A673 (cell line): ENCODE results near the gene GLT1D1. TPM values are rescaled to one million over a fixed set of nuclear protein-coding genes. Genes with fewer than 3 reads are reported as not detected.

Experiments used
- BruUV-seq: library from RNA; stranded (reverse); fragments of 400-500 nt; replicated peaks from 2 replicates; lab custom pipeline; 2021; lab: Mats Ljungman, UMichigan
- CTCF ChIA-PET: fragments of 300-600 bp; sonication (Branson Sonifier 250); formaldehyde crosslinking; loops from one replicate; lab custom pipeline; 2022; ENCODE audit warnings: antibody characterized with exemption; lab: Charles Lee
- POLR2A ChIA-PET: fragments of 300-600 bp; sonication (Branson Sonifier 250); formaldehyde crosslinking; loops from one replicate; lab custom pipeline; 2022; ENCODE audit warnings: antibody characterized with exemption; ENCODE audit not compliant: low non-redundant PET; lab: Charles Lee
- DNase-seq: peaks from one replicate; pipeline ENCODE4 v3.0.0-alpha.2; 2015; ENCODE audit warnings: low spot score
- H3K27ac ChIP-seq: fragments of 200-600 bp; sonication (generic); 2 replicates; pipeline ENCODE4 v1.5.1; 2016; ENCODE audit warnings: mixed run types, low read depth, mild to moderate bottlenecking, mixed read lengths, antibody characterized with exemption, low read length; ENCODE audit not compliant: poor library complexity, severe bottlenecking
- H3K27me3 ChIP-seq: fragments of 200-600 bp; sonication (generic); replicated peaks from 2 replicates; pipeline ENCODE4 v1.6.1; 2017; ENCODE audit warnings: mixed run types, low read depth, mild to moderate bottlenecking, mixed read lengths, antibody characterized with exemption, low read length; ENCODE audit not compliant: insufficient read depth, poor library complexity
- H3K36me3 ChIP-seq: fragments of 200-600 bp; sonication (generic); 2 replicates; pipeline ENCODE4 v1.6.1; 2016; ENCODE audit warnings: mixed run types, mild to moderate bottlenecking, mixed read lengths, antibody characterized with exemption, low read length; ENCODE audit not compliant: insufficient read depth, poor library complexity, severe bottlenecking
- H3K4me1 ChIP-seq: fragments of 200-600 bp; sonication (generic); 2 replicates; pipeline ENCODE4 v1.6.1; 2017; ENCODE audit warnings: mixed run types, mild to moderate bottlenecking, mixed read lengths, antibody characterized with exemption, low read length; ENCODE audit not compliant: insufficient read depth, poor library complexity, severe bottlenecking
- H3K4me3 ChIP-seq: fragments of 200-600 bp; sonication (generic); 2 replicates; pipeline ENCODE4 v1.5.1; 2016; ENCODE audit warnings: low read depth, mixed run types, mild to moderate bottlenecking, mixed read lengths, low read length; ENCODE audit not compliant: poor library complexity, severe bottlenecking
- H3K9me3 ChIP-seq: fragments of 200-600 bp; sonication (generic); 2 replicates; pipeline ENCODE4 v1.6.1; 2016; ENCODE audit warnings: mixed run types, low read depth, mild to moderate bottlenecking, mixed read lengths, antibody characterized with exemption, low read length; ENCODE audit not compliant: poor library complexity, severe bottlenecking
- EZH2 ChIP-seq: fragments of 200-600 bp; sonication (generic); IDR thresholded peaks from 2 replicates; pipeline ENCODE4 v1.6.1; 2017; ENCODE audit warnings: borderline replicate concordance, low read depth, mild to moderate bottlenecking, mixed read lengths, antibody characterized with exemption, low read length; ENCODE audit not compliant: poor library complexity, severe bottlenecking
- intact Hi-C: fragments of 100-400 bp; cut with micrococcal nuclease; formaldehyde crosslinking; loops from one replicate; pipeline ENCODE4 v1.10.0; 2022; ENCODE audit not compliant: unreplicated experiment
- total RNA-seq: library from RNA; stranded (reverse); gene quantifications from 2 replicates; pipeline ENCODE4 v1.2.3, GENCODE V29; 2021
- TF ChIP-seq, protein P1 (sequence below): fragments of 300-800, 200-600 bp; sonication (generic); conservative IDR thresholded peaks from 2 replicates; pipeline ENCODE4 v1.5.1; 2017; ENCODE audit warnings: low read depth, mild to moderate bottlenecking, antibody characterized with exemption, low read length, moderate library complexity, mixed read lengths

Gene GLT1D1
- total RNA-seq, 1 experiment from 2014 or later = not detected

DNA sequence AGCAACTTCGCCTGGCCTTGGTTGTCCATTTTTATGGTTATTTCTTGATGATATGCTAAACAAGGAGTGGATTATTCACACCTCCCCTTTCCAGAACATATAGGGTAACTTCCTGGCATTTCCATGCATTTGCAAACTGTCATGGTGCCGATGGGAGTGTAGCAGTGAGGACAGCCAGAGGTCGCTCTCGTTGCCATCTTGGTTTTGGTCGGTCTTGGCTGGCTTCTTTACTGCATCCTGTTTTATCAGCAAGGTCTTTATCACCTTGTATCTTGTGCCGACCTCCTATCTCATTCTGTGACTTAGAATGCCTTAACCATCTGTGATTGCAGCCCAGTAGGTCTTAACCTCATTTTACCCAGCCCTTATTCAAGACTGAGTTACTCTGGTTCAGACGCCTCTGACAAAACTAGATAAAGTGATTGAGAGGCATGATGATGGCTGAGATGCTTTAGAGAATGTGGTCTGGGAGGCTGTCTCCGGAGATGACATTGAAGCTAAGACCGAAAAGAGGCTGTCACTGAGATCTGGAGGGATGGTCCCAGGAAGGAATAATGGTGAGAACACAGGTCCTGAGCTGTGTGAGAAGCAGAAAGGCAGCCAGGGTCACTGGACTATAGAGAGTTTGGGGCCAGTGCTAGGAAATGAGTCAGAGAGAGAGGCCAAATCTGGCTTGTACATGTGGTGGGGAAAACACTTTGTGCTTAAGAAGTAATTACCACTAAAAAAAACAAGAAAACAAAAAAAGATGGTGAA, 2.9 kb downstream of the GLT1D1 start:
- H3K9me3 ChIP-seq = no peaks in the 10 kb centered on the region
- ChIA-PET POLR2A (no interaction called here), CTCF (no interaction called here)
- H3K36me3 ChIP-seq = no peaks in the 10 kb centered on the region
- DNase-seq = no peak
- BruUV-seq = no TSS peak
- no peak overlapping the region for H3K27ac ChIP-seq
- TF ChIP-seq, protein P1, sequence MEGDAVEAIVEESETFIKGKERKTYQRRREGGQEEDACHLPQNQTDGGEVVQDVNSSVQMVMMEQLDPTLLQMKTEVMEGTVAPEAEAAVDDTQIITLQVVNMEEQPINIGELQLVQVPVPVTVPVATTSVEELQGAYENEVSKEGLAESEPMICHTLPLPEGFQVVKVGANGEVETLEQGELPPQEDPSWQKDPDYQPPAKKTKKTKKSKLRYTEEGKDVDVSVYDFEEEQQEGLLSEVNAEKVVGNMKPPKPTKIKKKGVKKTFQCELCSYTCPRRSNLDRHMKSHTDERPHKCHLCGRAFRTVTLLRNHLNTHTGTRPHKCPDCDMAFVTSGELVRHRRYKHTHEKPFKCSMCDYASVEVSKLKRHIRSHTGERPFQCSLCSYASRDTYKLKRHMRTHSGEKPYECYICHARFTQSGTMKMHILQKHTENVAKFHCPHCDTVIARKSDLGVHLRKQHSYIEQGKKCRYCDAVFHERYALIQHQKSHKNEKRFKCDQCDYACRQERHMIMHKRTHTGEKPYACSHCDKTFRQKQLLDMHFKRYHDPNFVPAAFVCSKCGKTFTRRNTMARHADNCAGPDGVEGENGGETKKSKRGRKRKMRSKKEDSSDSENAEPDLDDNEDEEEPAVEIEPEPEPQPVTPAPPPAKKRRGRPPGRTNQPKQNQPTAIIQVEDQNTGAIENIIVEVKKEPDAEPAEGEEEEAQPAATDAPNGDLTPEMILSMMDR = no peak
- no peak for TF ChIP-seq EZH2
- intact Hi-C loops = no loop called here
- H3K27me3 ChIP-seq = no peaks in the 10 kb centered on the region
- no peak overlapping the region for H3K4me3 ChIP-seq
- no peaks in the 10 kb centered on the region for H3K4me1 ChIP-seq

GRCh38 chr12:128856791-128857078, 3.5 kb downstream of the GLT1D1 start:
- ChIA-PET POLR2A (no interaction called here), CTCF (no interaction called here)
- no TSS peak for BruUV-seq

DNA sequence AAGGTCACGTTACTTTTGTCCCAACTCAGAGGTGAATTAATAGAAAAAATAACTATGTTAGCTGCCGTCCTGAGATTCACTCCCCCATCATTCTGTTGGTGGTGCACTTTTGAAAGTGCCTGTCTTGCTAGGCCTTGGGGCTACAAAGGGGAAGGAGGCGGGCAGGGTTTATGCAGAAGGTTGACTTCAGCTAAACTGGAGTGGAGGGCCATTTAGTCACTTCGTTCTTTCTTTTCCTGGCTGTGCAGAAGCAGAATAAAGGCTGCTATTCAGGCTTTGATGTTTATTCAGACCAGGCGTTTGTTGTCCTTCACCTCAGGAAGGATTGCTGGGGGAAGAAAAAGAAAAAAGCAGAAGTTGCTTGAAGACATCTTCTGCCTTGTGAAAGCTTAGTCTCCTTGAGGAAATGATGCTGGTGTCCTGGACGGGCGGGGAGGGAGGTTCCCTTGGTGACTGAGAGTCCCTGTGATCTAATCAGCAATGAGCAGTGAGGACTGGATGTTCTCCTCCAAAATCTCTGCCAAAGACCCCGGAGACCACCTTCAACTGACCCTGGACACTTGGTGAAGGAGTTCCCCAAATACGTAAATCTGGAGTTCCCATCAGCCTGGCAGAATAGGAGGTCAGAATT, 4.0 kb downstream of the GLT1D1 start:
- no peaks in the 10 kb centered on the region for H3K9me3 ChIP-seq
- no peak for DNase-seq
- ChIA-PET POLR2A (no interaction called here), CTCF (no interaction called here)
- no TSS peak for BruUV-seq
- no peak overlapping the region for H3K27ac ChIP-seq
- no peaks in the 10 kb centered on the region for H3K36me3 ChIP-seq
- no peak overlapping the region for H3K4me3 ChIP-seq
- no peak for TF ChIP-seq EZH2
- TF ChIP-seq, protein P1 = no peak
- H3K27me3 ChIP-seq = no peaks in the 10 kb centered on the region
- intact Hi-C loops = no loop called here
- H3K4me1 ChIP-seq = no peaks in the 10 kb centered on the region

More at GRCh38 chr12:128856791-128857078, 3.5 kb downstream of the GLT1D1 start:
- Histone ChIP-seq H3K36me3 (no peaks in the 10 kb centered on the region), H3K27me3 (no peaks in the 10 kb centered on the region), H3K27ac (no peak overlapping the region), H3K9me3 (no peaks in the 10 kb centered on the region), H3K4me3 (no peak overlapping the region), H3K4me1 (no peaks in the 10 kb centered on the region)
- no peak for DNase-seq
- intact Hi-C loops = no loop called here
- TF ChIP-seq EZH2 = no peak
- TF ChIP-seq, protein P1 = no peak
